T-helper 2 cell treated with Interferon-gamma antibody and Interleukin-4, amounts not matched to agents 5 μg/mL and 100 μg/mL, for 36 hours (primary cell): ENCODE data around the gene MRPL36.

ENCODE experiments used
- DNase-seq: peaks from one replicate; pipeline ENCODE4 v3.0.0; 2021; ENCODE audit warnings: low spot score
- H3K27ac Mint-ChIP-seq: one replicate; pipeline ENCODE4 v1.8.0; 2021; ENCODE audit warnings: mild to moderate bottlenecking, mixed read lengths
- H3K27me3 Mint-ChIP-seq: one replicate; pipeline ENCODE4 v1.8.0; 2021; ENCODE audit warnings: low read depth, mixed read lengths
- H3K36me3 Mint-ChIP-seq: one replicate; pipeline ENCODE4 v1.8.0; 2021; ENCODE audit warnings: low read depth, mixed read lengths
- H3K4me1 Mint-ChIP-seq: one replicate; pipeline ENCODE4 v1.8.0; 2021; ENCODE audit warnings: low read depth, mixed read lengths
- H3K4me3 Mint-ChIP-seq: one replicate; pipeline ENCODE4 v1.8.0; 2022; ENCODE audit warnings: mild to moderate bottlenecking, moderate library complexity, mixed read lengths
- H3K9me3 Mint-ChIP-seq: one replicate; pipeline ENCODE4 v1.8.0; 2021; ENCODE audit warnings: mixed read lengths

The MRPL36 gene

DNA sequence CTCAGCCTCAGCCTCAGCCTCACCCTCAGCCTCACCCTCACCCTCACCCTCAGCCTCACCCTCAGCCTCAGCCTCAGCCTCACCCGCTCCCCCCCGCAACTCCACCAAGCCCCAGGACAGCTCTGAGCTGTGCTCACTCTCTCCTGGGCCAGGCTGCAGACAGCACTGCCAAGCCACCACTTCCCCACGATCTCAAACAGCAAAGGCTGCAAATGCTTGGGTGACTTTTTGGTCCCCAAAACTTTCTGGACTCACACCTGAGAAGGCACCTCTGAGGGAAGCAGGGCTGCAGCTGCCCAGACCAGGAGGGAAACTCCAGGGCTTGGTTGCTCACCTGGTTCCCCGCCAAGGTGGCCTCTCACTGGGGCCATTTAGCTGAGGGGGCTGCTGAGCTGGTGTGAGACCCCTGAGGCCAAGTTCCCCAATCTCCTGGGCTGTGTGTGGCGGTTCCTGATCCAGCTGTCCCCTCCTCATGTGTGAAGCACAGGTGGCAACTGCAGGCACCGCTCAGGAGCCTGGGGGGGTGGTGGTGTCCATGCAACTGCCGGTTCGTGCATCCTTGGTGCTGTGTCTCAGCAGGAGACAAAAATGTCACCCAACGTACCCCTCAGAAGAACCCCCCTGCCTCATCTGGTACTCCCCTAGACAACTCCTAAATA lies 17.8 kb downstream of the MRPL36 start:
- Mint-ChIP-seq H3K27ac (no peak overlapping the region), H3K4me3 (no peak overlapping the region), H3K4me1 (peaks cover 1% of the 10 kb centered on the region), H3K9me3 (no peaks in the 10 kb centered on the region), H3K27me3 (peaks cover 2% of the 10 kb centered on the region), H3K36me3 (no peaks in the 10 kb centered on the region)
- no peak for DNase-seq

DNA sequence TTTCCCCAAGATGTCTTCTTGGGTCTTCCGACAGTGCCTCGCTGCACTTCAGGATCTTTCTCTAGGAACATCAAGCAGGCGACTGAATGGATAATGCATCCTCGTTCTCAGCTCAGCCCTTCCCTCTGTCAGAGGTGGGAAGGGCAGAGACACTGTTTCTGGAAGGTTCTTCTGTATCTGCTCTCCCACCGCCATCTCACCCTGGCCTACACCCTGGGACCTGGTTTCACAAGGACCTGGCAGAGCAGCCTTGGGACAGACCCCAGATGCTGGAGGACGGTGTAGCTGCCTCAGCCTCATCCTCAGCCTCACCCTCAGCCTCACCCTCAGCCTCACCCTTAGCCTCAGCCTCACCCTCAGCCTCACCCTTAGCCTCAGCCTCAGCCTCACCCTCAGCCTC lies 18.5 kb downstream of the MRPL36 start:
- Mint-ChIP-seq H3K4me3 (no peak overlapping the region), H3K4me1 (peaks cover 1% of the 10 kb centered on the region), H3K27me3 (peaks cover 2% of the 10 kb centered on the region), H3K36me3 (no peaks in the 10 kb centered on the region), H3K27ac (no peak overlapping the region), H3K9me3 (no peaks in the 10 kb centered on the region)
- no peak for DNase-seq

DNA sequence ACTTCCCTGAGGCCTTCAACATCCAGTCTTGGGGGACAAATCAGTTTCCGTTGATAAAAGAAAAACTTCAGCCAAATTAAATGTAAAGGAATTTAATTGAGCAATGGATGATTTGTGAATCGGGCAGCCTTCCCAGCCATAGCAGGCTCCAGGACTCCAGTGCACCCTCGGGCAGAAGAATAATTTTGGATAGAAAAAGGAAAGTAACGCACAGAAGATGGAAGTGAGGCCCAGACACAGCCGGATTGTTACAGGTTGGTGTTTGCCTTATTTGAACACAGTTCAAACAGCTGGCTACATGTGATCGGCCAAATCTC lies 19.1 kb downstream of the MRPL36 start:
- no peaks in the 10 kb centered on the region for H3K36me3 Mint-ChIP-seq
- no peak overlapping the region for H3K27ac Mint-ChIP-seq

DNA sequence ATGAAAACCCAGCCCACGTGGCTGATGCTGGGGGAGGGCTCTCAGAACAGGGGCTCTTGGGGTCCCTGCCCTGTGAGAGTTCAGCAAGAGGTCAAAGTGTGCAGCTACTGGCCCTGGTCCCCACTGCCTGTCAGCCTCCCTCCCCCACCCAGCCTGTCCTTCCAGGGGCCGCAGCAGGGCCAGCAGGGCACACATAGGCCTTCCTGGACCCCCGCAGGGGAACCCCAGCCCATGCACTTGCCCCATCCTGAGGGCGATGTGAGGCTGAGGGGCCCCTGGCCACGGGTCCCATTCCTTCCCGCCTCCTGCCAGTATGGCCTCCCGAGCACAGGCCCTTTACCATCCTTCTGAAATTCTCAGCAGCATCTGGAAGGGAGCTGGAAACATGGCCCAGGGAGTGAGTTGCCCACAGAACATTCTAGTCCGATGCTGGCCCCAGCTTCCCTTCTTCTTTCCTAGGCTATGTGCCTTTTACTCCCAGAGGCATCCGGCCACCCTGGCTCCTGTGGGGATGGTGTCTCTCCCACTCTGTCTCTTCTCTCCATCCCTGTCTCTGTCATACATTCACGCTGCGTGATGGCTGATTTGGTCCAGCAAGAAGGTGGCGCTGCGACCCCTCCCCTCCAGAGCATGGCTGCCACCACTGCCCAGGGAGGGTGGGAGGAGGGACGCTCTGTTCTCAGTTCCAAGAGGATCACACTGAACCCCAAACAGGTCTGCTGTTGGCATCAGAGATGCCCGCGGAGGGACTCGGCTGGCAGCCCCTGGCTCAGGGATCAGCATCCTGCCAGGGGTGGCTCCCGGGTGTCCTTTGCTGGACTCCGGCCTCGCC lies 19.6 kb downstream of the MRPL36 start:
- H3K27me3 Mint-ChIP-seq, result peaks cover 4% of the 10 kb centered on the region
- H3K36me3 Mint-ChIP-seq, result no peaks in the 10 kb centered on the region
- no peak overlapping the region for H3K4me3 Mint-ChIP-seq
- H3K27ac Mint-ChIP-seq, result no peak overlapping the region
- peaks cover 1% of the 10 kb centered on the region for H3K4me1 Mint-ChIP-seq
- no peaks in the 10 kb centered on the region for H3K9me3 Mint-ChIP-seq
- DNase-seq, result no peak

More for the DNA sequence above, 19.1 kb downstream of the MRPL36 start:
- H3K27me3 Mint-ChIP-seq, result peaks cover 4% of the 10 kb centered on the region
- peaks cover 1% of the 10 kb centered on the region for H3K4me1 Mint-ChIP-seq
- DNase-seq, result no peak
- no peaks in the 10 kb centered on the region for H3K9me3 Mint-ChIP-seq
- H3K4me3 Mint-ChIP-seq, result no peak overlapping the region

DNA sequence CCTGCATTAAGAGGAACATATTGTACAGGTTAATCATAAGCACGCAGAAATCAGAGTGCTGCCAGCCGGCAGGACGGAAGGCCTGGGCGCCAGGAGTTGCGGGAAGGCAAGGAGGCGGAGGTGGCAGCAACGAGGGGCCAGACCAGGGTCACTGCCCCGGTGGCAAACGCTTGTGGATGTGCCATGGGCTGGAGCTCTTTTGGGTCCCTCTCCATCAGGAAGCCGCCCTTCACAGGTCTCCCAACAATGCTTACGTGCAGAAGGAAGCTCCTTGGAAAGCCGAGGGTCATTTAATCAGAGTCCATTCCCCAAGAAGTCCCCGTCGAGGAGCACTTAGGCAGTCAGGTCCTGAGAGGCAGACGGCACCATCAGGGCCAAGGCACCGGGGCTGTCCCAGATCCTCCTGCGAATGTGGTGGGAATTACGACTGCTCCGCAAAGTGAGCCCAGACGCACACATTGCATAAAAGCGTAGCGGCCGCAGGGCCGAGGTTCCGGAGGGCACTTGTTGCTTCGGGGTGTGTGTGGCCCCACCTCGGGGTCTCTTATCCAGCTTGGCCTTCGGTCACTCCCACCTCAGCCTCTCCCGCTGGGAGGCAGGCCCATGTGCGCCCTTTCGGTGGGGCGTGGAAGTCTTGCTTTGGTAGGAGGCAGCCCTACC lies 20.5 kb downstream of the MRPL36 start:
- Mint-ChIP-seq H3K9me3 (no peaks in the 10 kb centered on the region), H3K27ac (no peak overlapping the region), H3K27me3 (peaks cover 4% of the 10 kb centered on the region), H3K4me1 (peaks cover 1% of the 10 kb centered on the region), H3K36me3 (no peaks in the 10 kb centered on the region), H3K4me3 (no peak overlapping the region)
- no peak for DNase-seq

DNA sequence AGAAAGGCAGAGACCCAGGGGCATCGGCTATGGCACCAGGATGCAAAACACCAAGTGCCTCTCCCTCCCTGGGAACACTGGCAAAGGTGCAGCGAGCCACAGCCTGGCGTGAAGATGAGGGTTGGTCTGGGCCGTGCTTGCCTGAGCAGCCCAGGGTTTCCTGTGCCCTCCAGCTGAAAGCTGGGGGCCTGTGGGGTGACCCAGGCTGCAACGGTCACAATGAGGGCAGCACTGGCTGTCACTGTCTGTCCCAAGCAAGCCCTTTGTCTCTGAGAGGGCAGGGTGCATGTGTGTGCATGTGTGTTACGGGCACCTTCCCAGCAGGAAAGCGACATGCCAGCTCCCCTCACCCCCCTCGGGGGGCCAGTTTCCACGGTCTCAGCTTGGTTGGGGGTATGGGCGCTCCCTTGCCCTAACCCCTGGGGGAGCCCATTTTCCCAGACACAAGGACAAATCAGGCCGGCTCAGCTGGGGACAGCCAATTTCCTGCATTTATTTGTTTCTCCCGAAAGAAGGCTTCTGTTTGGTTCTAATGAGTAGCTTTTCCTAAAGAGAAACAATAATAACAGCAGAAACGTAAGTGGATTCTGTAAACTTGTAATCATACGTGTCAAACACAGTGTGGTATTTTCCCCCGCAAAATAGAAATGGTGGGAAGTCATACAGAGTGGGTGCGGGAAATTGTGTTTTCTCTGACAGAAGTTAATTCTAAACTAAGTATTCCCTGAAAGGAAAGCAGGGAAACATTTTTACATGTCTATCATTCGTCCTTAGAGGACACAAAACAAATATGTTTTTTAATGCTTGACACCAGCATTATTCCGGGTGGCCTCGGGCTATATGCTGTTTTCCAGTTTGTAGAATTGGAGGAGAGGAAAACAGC lies 21.3 kb downstream of the MRPL36 start:
- no peak overlapping the region for H3K4me3 Mint-ChIP-seq
- H3K9me3 Mint-ChIP-seq, result no peaks in the 10 kb centered on the region
- no peaks in the 10 kb centered on the region for H3K36me3 Mint-ChIP-seq
- H3K4me1 Mint-ChIP-seq, result peaks cover 1% of the 10 kb centered on the region
- no peak overlapping the region for H3K27ac Mint-ChIP-seq
- H3K27me3 Mint-ChIP-seq, result peaks cover 3% of the 10 kb centered on the region
- DNase-seq, result no peak

DNA sequence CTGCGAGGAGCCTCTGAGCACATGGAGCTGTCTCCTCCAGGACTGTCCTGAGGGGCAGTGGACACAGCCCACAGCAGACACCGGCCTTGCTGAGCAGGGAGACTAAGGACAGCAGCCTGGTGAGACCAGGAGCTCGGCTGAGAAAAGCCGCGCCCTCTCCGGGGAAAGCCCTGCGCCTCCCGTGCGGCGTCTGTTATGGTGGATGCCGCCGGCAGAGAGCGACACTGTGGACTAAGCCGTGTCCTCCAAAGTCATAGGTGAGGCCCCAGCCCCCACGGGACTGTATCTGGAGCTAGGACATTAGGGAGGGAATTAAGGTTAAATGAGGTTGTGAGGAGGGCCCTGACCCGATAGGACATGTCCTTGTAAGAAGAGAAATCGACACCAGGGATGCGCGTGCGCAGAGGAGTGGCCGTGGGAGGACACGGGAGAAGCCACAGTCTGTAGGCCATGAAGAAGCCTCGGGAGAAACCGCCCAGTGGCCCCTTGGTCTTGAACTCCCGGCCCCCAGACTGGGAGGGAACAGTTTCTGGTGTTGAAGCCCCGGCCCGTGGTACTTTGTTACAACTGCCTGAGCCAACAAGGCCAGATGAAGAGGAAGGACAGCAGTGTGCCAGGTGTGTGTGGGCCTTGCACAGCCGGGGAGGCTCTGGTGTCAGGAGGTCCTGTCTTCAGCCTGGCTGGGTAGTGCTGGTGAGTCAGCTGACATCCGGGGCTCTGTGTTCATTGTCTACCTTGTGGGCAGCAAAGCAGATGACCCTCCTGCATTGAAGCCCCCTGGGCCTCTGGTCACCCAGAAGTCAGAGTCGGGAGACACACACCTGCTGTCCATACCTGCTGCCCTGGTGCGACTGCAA lies 22.1 kb downstream of the MRPL36 start:
- DNase-seq, result no peak
- H3K36me3 Mint-ChIP-seq, result no peaks in the 10 kb centered on the region
- H3K4me1 Mint-ChIP-seq, result no peaks in the 10 kb centered on the region
- H3K9me3 Mint-ChIP-seq, result no peaks in the 10 kb centered on the region
- peaks cover 6% of the 10 kb centered on the region for H3K27me3 Mint-ChIP-seq
- H3K27ac Mint-ChIP-seq, result no peak overlapping the region
- no peak overlapping the region for H3K4me3 Mint-ChIP-seq

DNA sequence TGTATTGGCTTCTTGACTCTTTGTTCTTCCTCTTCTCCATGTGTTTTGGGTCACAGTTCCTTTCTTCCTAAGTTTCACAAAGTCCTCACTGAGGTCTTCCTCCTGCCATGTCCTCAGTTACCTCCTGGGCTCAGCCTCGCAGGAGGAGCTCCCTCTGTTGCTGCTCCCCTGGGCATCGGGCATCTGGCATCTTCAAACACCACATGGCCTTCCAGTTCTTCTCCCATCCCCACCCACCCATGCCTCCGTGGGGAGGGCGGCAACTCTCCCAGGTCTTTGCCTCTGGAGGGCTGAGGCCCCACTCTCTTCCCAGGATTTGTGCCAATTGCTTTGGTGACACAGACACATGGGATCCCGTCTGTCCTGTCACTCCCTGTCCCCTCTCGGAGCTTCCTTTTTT lies 22.8 kb downstream of the MRPL36 start:
- Mint-ChIP-seq H3K4me1 (no peaks in the 10 kb centered on the region), H3K36me3 (no peaks in the 10 kb centered on the region), H3K4me3 (no peak overlapping the region), H3K27ac (no peak overlapping the region), H3K27me3 (peaks cover 10% of the 10 kb centered on the region), H3K9me3 (no peaks in the 10 kb centered on the region)
- no peak for DNase-seq

DNA sequence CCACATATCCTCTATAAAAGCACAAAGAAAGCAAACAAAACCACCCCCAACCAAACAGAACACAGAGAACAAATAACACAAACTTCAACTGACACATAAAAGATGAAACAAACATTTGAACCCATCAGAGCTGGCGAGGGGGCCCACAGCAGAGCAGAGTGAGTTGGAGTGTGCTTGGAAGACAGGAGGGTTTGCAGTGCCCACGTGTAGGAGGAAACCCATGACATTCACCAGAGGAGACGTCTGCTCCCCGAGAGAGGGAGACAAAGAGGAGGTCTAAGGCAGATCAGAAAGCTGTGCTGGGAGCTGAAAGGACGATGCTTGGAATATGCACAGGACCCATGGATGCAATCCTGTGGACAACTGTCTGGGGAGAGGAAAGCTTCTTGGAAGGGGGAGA lies 27.0 kb downstream of the MRPL36 start:
- Mint-ChIP-seq H3K4me3 (no peak overlapping the region), H3K27ac (no peak overlapping the region), H3K9me3 (no peaks in the 10 kb centered on the region), H3K36me3 (no peaks in the 10 kb centered on the region), H3K4me1 (no peaks in the 10 kb centered on the region), H3K27me3 (peaks cover 12% of the 10 kb centered on the region)
- no peak for DNase-seq

DNA sequence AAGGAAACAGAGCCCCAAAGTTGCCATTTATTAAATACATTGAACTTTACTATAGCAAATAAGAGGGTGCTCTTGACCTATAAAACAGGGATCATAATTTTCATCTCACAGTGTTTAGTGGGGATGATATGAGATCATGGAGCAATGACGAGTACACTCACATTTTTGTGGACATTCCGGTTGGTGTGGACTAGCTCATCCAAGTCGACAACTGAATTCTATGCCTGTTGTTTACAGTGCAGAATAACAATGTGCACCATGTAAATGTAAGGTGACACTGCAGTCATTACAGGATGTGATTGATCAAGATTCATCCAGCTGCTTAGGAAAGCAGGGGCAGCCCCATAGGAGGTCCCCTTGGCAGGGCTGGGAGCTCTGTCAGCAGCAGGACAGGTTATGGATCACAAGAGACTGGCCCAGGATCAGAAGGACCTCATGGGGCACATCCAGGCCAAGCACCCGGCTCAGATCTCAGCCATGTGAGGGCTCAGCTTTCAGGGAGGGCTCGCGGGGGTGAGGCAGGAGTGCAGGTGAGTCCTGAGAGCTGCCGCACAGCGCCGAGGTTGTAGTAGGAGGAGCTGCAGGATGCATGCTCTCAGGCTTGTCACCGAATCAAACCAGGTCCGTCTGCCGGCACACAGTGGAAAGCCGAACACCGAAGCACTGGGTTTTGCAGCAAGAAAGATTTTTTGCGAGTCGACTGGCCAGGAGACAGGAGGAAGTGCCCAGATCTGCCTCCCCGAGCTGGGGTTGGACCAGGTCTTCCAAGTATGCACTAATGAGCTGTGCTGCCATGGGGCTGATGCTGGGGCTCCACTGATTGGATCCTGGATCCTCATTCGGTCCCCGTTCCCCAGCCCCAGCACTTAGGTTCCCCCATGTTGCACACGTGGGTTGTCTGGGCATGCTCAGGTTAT lies 28.2 kb downstream of the MRPL36 start:
- Mint-ChIP-seq H3K27me3 (peaks cover 12% of the 10 kb centered on the region), H3K4me3 (no peak overlapping the region), H3K27ac (no peak overlapping the region), H3K9me3 (no peaks in the 10 kb centered on the region), H3K36me3 (no peaks in the 10 kb centered on the region), H3K4me1 (no peaks in the 10 kb centered on the region)
- no peak for DNase-seq

DNA sequence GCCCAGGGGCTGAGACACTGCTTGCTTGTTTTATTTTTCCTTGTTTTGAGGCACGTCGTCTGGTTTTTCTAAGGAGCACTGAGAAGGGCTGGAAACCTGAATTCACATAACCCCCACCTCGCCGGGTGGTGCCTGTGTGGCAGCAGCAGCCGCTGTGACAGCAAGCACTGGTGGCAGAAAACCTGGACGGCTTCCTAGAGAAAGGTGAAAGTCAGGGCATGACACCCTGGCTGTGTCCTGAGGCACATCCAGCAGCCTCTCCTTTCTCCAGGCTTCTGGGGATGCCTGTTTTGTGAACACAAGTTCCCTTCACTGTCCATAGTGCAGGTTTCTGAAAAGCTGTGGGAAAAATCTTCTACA lies 29.2 kb downstream of the MRPL36 start:
- H3K4me3 Mint-ChIP-seq, result no peak overlapping the region
- H3K27me3 Mint-ChIP-seq, result peaks cover 10% of the 10 kb centered on the region
- H3K9me3 Mint-ChIP-seq, result no peaks in the 10 kb centered on the region
- H3K36me3 Mint-ChIP-seq, result no peaks in the 10 kb centered on the region
- no peaks in the 10 kb centered on the region for H3K4me1 Mint-ChIP-seq
- no peak overlapping the region for H3K27ac Mint-ChIP-seq
- DNase-seq, result no peak

DNA sequence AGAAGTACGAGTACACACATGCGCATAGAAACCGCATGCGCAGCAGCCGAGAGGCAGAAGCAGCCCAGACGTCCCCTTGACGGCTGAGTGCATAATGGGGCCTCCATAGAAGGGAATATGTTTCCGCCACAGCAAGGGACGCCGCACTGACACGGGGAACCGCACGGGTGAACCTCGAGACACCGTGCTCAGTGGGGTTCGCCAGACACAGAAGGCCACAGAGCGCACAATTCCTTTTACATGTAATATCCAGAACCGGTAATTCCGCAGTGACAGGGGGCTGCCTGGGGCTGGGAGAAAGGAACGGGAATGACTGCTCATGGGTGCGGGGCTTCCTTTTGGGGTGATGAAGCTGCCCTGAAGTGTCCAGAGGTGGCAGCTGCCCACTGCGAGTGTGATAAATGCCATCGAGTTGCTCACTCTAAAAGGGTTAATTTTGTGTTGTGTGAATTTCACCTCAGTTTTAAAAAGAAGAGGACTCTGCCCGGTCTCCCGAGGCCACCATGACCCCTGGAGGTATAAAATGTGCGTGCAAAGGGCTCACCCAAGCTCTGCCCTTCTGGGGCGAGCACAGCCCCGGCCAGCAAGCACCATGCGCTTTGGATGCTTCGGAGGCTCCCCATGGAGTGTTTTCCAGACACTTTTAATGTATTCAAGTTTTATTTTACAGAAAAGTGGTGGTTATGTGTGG lies 29.7 kb downstream of the MRPL36 start:
- Mint-ChIP-seq H3K4me1 (no peaks in the 10 kb centered on the region), H3K27ac (no peak overlapping the region)
- no peak for DNase-seq

More for the DNA sequence above, 29.7 kb downstream of the MRPL36 start:
- Mint-ChIP-seq H3K27me3 (peaks cover 10% of the 10 kb centered on the region), H3K36me3 (no peaks in the 10 kb centered on the region), H3K9me3 (no peaks in the 10 kb centered on the region), H3K4me3 (no peak overlapping the region)
